Neuronal stem cell (in vitro differentiated cells): ENCODE measurements around the gene HS3ST1. TPM values are rescaled to one million over a fixed set of nuclear protein-coding genes. Genes with fewer than 3 reads are reported as not detected.

ENCODE experiments used
- DNase-seq: peaks from one replicate; pipeline ENCODE4 v3.0.0-alpha.2; 2013; ENCODE audit warnings: low spot score
- H2AFZ ChIP-seq: one replicate; pipeline ENCODE4 v1.6.1; 2013; ENCODE audit warnings: mild to moderate bottlenecking, low read length, inconsistent platforms
- H2AK5ac ChIP-seq: 2 replicates; pipeline ENCODE4 v1.6.1; 2013; ENCODE audit warnings: low read depth, mild to moderate bottlenecking, inconsistent platforms, low read length, moderate library complexity, mixed read lengths
- H2BK120ac ChIP-seq: 2 replicates; pipeline ENCODE4 v1.6.1; 2013; ENCODE audit warnings: low read depth, mild to moderate bottlenecking, inconsistent platforms, low read length, moderate library complexity, mixed read lengths
- H2BK12ac ChIP-seq: one replicate; pipeline ENCODE4 v1.6.1; 2013; ENCODE audit warnings: low read length, inconsistent platforms
- H2BK15ac ChIP-seq: 2 replicates; pipeline ENCODE4 v1.6.1; 2013; ENCODE audit warnings: mild to moderate bottlenecking, low read length, inconsistent platforms, mixed read lengths
- H2BK5ac ChIP-seq: one replicate; pipeline ENCODE4 v1.6.1; 2013; ENCODE audit warnings: inconsistent platforms, mild to moderate bottlenecking, low read length, moderate library complexity
- H3K14ac ChIP-seq: one replicate; pipeline ENCODE4 v1.6.1; 2013; ENCODE audit warnings: low read length, inconsistent platforms
- H3K18ac ChIP-seq: 2 replicates; pipeline ENCODE4 v1.6.1; 2013; ENCODE audit warnings: low read length, inconsistent platforms
- H3K23ac ChIP-seq: 2 replicates; pipeline ENCODE4 v1.6.1; 2013; ENCODE audit warnings: low read depth, mild to moderate bottlenecking, mixed read lengths, low read length, inconsistent platforms; ENCODE audit not compliant: poor library complexity
- H3K27ac ChIP-seq: replicated peaks from 3 replicates; pipeline ENCODE4 v1.5.1; 2013; ENCODE audit warnings: low read length, inconsistent platforms
- H3K27me3 ChIP-seq, 3 experiments: 2 replicates each; pipeline ENCODE4 v1.6.1; 2013; ENCODE audit warnings: low read length in 3 of 3, mild to moderate bottlenecking in 2 of 3, inconsistent platforms in 1 of 3, low read depth in 1 of 3, mixed read lengths in 1 of 3, moderate library complexity in 1 of 3; ENCODE audit not compliant: control insufficient read depth in 3 of 3, insufficient read depth in 3 of 3
- H3K36me3 ChIP-seq, 2 donors: replicated peaks in 1 of 2; 2 replicates each; pipeline ENCODE4 v1.6.1; 2013; ENCODE audit warnings: low read length in 2 of 2; ENCODE audit not compliant: control insufficient read depth in 2 of 2, insufficient read depth in 2 of 2
- H3K4ac ChIP-seq: 2 replicates; pipeline ENCODE4 v1.6.1; 2013; ENCODE audit warnings: inconsistent platforms, mild to moderate bottlenecking, low read length, moderate library complexity
- H3K4me1 ChIP-seq, 2 donors: 1 replicate in 1 of 2; 2 replicates in 1 of 2; pipeline ENCODE4 v1.6.1; 2013; ENCODE audit warnings: low read length in 2 of 2, low read depth in 1 of 2; ENCODE audit not compliant: control insufficient read depth in 2 of 2, insufficient read depth in 1 of 2
- H3K4me2 ChIP-seq: one replicate; pipeline ENCODE4 v1.6.1; 2013; ENCODE audit warnings: mild to moderate bottlenecking, low read length, inconsistent platforms; ENCODE audit not compliant: insufficient read depth, poor library complexity, severe bottlenecking
- H3K4me3 ChIP-seq, 2 donors: 2 replicates each; pipeline ENCODE4 v1.5.1; 2013; ENCODE audit warnings: low read length in 2 of 2, mild to moderate bottlenecking in 2 of 2, inconsistent platforms in 1 of 2, moderate library complexity in 1 of 2
- H3K79me1 ChIP-seq: one replicate; pipeline ENCODE4 v1.6.1; 2013; ENCODE audit warnings: low read depth, mild to moderate bottlenecking, inconsistent platforms, low read length, moderate library complexity
- H3K9ac ChIP-seq: one replicate; pipeline ENCODE4 v1.6.1; 2013; ENCODE audit warnings: mild to moderate bottlenecking, low read depth, low read length, inconsistent platforms; ENCODE audit not compliant: poor library complexity
- H3K9me3 ChIP-seq, 2 donors: replicated peaks in 1 of 2; 2 replicates each; pipeline versions ENCODE3 to v1.6.1; 2013; ENCODE audit warnings: low read length in 2 of 2, mild to moderate bottlenecking in 2 of 2, inconsistent platforms in 1 of 2, low read depth in 1 of 2, mixed read lengths in 1 of 2, moderate library complexity in 1 of 2; ENCODE audit not compliant: control insufficient read depth in 2 of 2, insufficient read depth in 1 of 2
- H4K8ac ChIP-seq: one replicate; pipeline ENCODE4 v1.6.1; 2013; ENCODE audit warnings: low read depth, mild to moderate bottlenecking, inconsistent platforms, low read length, moderate library complexity
- H4K91ac ChIP-seq: one replicate; pipeline ENCODE4 v1.6.1; 2013; ENCODE audit warnings: low read length, low read depth, mild to moderate bottlenecking, inconsistent platforms; ENCODE audit not compliant: poor library complexity
- WGBS, 2 donors: extraction: QIAGEN DNeasy Blood & Tissue Kit; methylation state at CpG; one replicate each; pipeline ENCODE4 v1.1.7; 2013; ENCODE audit warnings: missing lambda C conversion rate in 2 of 2, mixed read lengths in 1 of 2; ENCODE audit not compliant: insufficient read length in 2 of 2, insufficient replicate concordance in 1 of 2; ENCODE audit errors: extremely low coverage in 2 of 2; 5-methylcytosine and 5-hydroxymethylcytosine counted together
- polyA plus RNA-seq, 2 experiments: library from polyadenylated mRNA; stranded (reverse); fragments of 200-250 nt; gene quantifications; one replicate each; pipeline ENCODE4 v1.2.3, GENCODE V29; 2013

HS3ST1 gene
- polyA plus RNA-seq (2013, experiment 1 of 2), result 0.01 TPM
- polyA plus RNA-seq (2013, experiment 2 of 2), result 0.01 TPM

DNA sequence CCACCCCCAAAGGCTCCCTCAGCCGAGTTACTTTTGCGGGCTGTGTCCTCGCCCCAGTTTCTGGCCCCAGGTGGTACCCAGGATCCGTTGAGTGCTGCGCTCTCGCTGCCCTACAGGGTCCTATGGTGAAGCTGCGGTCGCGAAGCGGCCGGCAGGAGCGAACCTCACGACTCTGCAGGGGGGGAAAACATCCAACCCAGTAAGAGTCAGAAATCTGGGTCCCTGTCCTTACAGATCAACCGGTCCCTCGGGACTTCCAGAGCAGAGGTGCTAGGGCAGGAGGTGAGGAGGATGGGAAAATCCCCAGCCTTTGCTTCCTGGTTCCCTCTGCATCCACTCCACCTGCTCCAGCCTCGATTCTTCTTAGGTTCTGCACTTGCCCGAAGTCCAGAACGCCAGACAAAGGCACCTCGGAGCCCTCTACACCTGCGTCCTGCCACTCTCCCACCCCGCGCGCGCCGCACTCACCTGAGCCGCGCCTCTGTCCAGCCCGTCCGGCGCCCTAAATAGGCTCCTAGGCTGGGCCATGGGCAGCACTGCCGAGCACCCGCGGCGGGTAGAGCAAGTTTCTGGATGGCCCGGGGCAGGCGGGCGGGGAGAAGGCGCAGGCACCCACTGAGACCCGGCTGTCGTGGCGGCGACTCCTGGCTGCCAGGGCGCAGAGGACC is at the start of gene HS3ST1:
Gene HS3ST1 (minus strand): TSS at position 664 of the 668 bp plus-strand sequence. CDS start 28,889 bp downstream, outside the sequence.
- Histone ChIP-seq H2BK120ac (no peak within 1 kb of the TSS), H3K4me3 (peak within 1 kb of the TSS; percentile 40 to 79), H3K23ac (peak within 1 kb of the TSS; percentile 25), H3K27me3 (peaks cover 11 to 55% (median 32%) of the 10 kb centered on the region in 3 experiments), H3K9me3 (no peaks in the 10 kb centered on the region), H4K91ac (no peak within 1 kb of the TSS), H2AFZ (peak within 1 kb of the TSS; percentile 91), H3K14ac (peak within 1 kb of the TSS; percentile 15), H3K4me1 (peaks cover 0 to 13% of the 10 kb centered on the region in 2 donors), H3K36me3 (no peaks in the 10 kb centered on the region), H2BK15ac (peak within 1 kb of the TSS; percentile 40), H3K18ac (peak within 1 kb of the TSS; percentile 77), H3K4ac (no peak within 1 kb of the TSS), H3K9ac (peak within 1 kb of the TSS; percentile 63), H3K27ac (no peak within 1 kb of the TSS), H2BK12ac (no peak within 1 kb of the TSS), H3K4me2 (peak within 1 kb of the TSS; percentile 97), H4K8ac (no peak within 1 kb of the TSS), H2AK5ac (peak within 1 kb of the TSS; percentile 34), H3K79me1 (no peaks in the 10 kb centered on the region), H2BK5ac (no peak within 1 kb of the TSS)
- peak; percentile 12 for DNase-seq
- WGBS, 2 donors, result no CpG with 5 or more reads among the region's 43 CpGs

GRCh38 chr4:11475871-11476270 is 47.2 kb upstream of the HS3ST1 start:
- Histone ChIP-seq H2AK5ac (no peak overlapping the region), H4K91ac (no peak overlapping the region), H3K79me1 (no peaks in the 10 kb centered on the region), H3K4me1 (no peaks in the 10 kb centered on the region), H3K36me3 (no peaks in the 10 kb centered on the region), H2BK120ac (no peak overlapping the region), H3K23ac (no peak overlapping the region), H3K14ac (no peak overlapping the region), H2BK15ac (no peak overlapping the region), H3K27ac (no peak overlapping the region), H3K9me3 (no peaks in the 10 kb centered on the region), H3K4me2 (no peak overlapping the region), H2BK5ac (no peak overlapping the region), H3K9ac (no peak overlapping the region), H3K4ac (no peak overlapping the region), H4K8ac (no peak overlapping the region), H2AFZ (no peak overlapping the region), H3K18ac (no peak overlapping the region), H2BK12ac (no peak overlapping the region), H3K4me3 (no peak overlapping the region), H3K27me3 (no peaks in the 10 kb centered on the region)
- DNase-seq, result no peak
- WGBS, 2 donors, result no CpG with 5 or more reads among the region's 2 CpGs

GRCh38 chr4:11474146-11474545 is 45.5 kb upstream of the HS3ST1 start:
- no peaks in the 10 kb centered on the region for H3K27me3 ChIP-seq
- H4K8ac ChIP-seq, result no peak overlapping the region
- H3K4me2 ChIP-seq, result no peak overlapping the region
- H3K36me3 ChIP-seq, result no peaks in the 10 kb centered on the region
- no peak overlapping the region for H3K23ac ChIP-seq
- no peaks in the 10 kb centered on the region for H3K9me3 ChIP-seq
- no peaks in the 10 kb centered on the region for H3K4me1 ChIP-seq
- H3K14ac ChIP-seq, result no peak overlapping the region
- H2BK5ac ChIP-seq, result no peak overlapping the region
- WGBS, 2 donors, result no CpG with 5 or more reads among the region's 1 CpG
- no peak overlapping the region for H2BK12ac ChIP-seq
- no peak for DNase-seq
- no peak overlapping the region for H2AFZ ChIP-seq
- no peak overlapping the region for H3K4ac ChIP-seq
- H3K27ac ChIP-seq, result no peak overlapping the region
- no peak overlapping the region for H2BK15ac ChIP-seq
- H2AK5ac ChIP-seq, result no peak overlapping the region
- no peak overlapping the region for H4K91ac ChIP-seq
- no peaks in the 10 kb centered on the region for H3K79me1 ChIP-seq
- H3K4me3 ChIP-seq, result no peak overlapping the region
- no peak overlapping the region for H3K9ac ChIP-seq
- no peak overlapping the region for H2BK120ac ChIP-seq
- H3K18ac ChIP-seq, result no peak overlapping the region

- Histone ChIP-seq H2AK5ac (no peak overlapping the region), H3K27me3 (no peaks in the 10 kb centered on the region), H2BK5ac (no peak overlapping the region), H3K23ac (no peak overlapping the region), H4K8ac (no peak overlapping the region), H3K27ac (no peak overlapping the region), H3K4me1 (no peaks in the 10 kb centered on the region), H2BK15ac (no peak overlapping the region), H3K36me3 (no peaks in the 10 kb centered on the region), H2BK12ac (no peak overlapping the region), H2AFZ (no peak overlapping the region), H4K91ac (no peak overlapping the region), H3K18ac (no peak overlapping the region), H3K14ac (no peak overlapping the region), H3K4me3 (no peak overlapping the region), H3K4me2 (no peak overlapping the region), H3K9ac (no peak overlapping the region), H3K79me1 (no peaks in the 10 kb centered on the region), H2BK120ac (no peak overlapping the region), H3K4ac (no peak overlapping the region), H3K9me3 (no peaks in the 10 kb centered on the region)
- no CpG with 5 or more reads among the region's 3 CpGs for WGBS, 2 donors
- no peak for DNase-seq
Measured at GRCh38 chr4:11472535-11472934, 43.8 kb upstream of the HS3ST1 start.
